ENCODE data around the gene TM4SF20.

TM4SF20 gene

GRCh38 chr2:227379095-227379494, at the start of gene TM4SF20:
TM4SF20 (minus strand) TSS chr2:227379306; CDS start chr2:227379268, 38 bp downstream.
- DNase-seq, result no peak

- no peak for DNase-seq
Measured at GRCh38 chr2:227428731-227429285, 49.7 kb upstream of the TM4SF20 start.

- no peak for DNase-seq
Measured at GRCh38 chr2:227423656-227424499, 44.8 kb upstream of the TM4SF20 start.

- no peak for DNase-seq
Measured at GRCh38 chr2:227420087-227421052, 41.3 kb upstream of the TM4SF20 start.

- no peak for DNase-seq
Measured at GRCh38 chr2:227416701-227417100, 37.6 kb upstream of the TM4SF20 start.

GRCh38 chr2:227415538-227416424, 36.7 kb upstream of the TM4SF20 start:
- no peak for DNase-seq

GRCh38 chr2:227414846-227415245, 35.7 kb upstream of the TM4SF20 start:
- DNase-seq, result no peak

- no peak for DNase-seq
Measured at GRCh38 chr2:227413371-227413770, 34.3 kb upstream of the TM4SF20 start.

- no peak for DNase-seq
Measured at GRCh38 chr2:227412877-227413276, 33.8 kb upstream of the TM4SF20 start.

- no peak for DNase-seq
Measured at GRCh38 chr2:227411990-227412350, 32.9 kb upstream of the TM4SF20 start.

GRCh38 chr2:227411320-227411989, 32.3 kb upstream of the TM4SF20 start:
- DNase-seq, result no peak

GRCh38 chr2:227410191-227410590, 31.1 kb upstream of the TM4SF20 start:
- no peak for DNase-seq

GRCh38 chr2:227407591-227408151, 28.6 kb upstream of the TM4SF20 start:
- no peak for DNase-seq

GRCh38 chr2:227406177-227407031, 27.3 kb upstream of the TM4SF20 start:
- DNase-seq, result no peak

GRCh38 chr2:227404585-227405271, 25.6 kb upstream of the TM4SF20 start:
- no peak for DNase-seq

- DNase-seq, result no peak
Measured at GRCh38 chr2:227402959-227403358, 23.9 kb upstream of the TM4SF20 start.

- DNase-seq, result no peak
Measured at GRCh38 chr2:227402321-227402720, 23.2 kb upstream of the TM4SF20 start.

- DNase-seq, result no peak
Measured at GRCh38 chr2:227401550-227401949, 22.4 kb upstream of the TM4SF20 start.

All from NCI-H1436 treated with DMSO at 0.1 percent for 48 hours (cell line).